Mesendoderm (in vitro differentiated cells): ENCODE data around the gene ZDHHC8.

Source experiments
- DNase-seq: peaks from one replicate; pipeline ENCODE4 v3.0.0; 2013
- H2AK5ac ChIP-seq: 2 replicates; pipeline ENCODE4 v1.6.1; 2013; ENCODE audit warnings: low read length, inconsistent platforms
- H2BK120ac ChIP-seq: 2 replicates; pipeline ENCODE4 v1.6.1; 2013; ENCODE audit warnings: low read depth, mild to moderate bottlenecking, low read length, moderate library complexity, mixed read lengths
- H2BK15ac ChIP-seq: replicated peaks from 2 replicates; pipeline ENCODE4 v1.6.1; 2013; ENCODE audit warnings: low read depth, mild to moderate bottlenecking, moderate library complexity
- H2BK5ac ChIP-seq: 2 replicates; pipeline ENCODE4 v1.6.1; 2013; ENCODE audit warnings: low read length, inconsistent platforms
- H3K18ac ChIP-seq: 2 replicates; pipeline ENCODE4 v1.6.1; 2013; ENCODE audit warnings: mild to moderate bottlenecking, low read length, mixed read lengths
- H3K23ac ChIP-seq: one replicate; pipeline ENCODE4 v1.6.1; 2013; ENCODE audit warnings: low read length
- H3K27ac ChIP-seq: 2 replicates; pipeline ENCODE4 v1.5.1; 2013; ENCODE audit warnings: low read depth, mild to moderate bottlenecking, inconsistent platforms, low read length, moderate library complexity
- H3K27me3 ChIP-seq: 2 replicates; pipeline ENCODE4 v1.6.1; 2013; ENCODE audit warnings: low read length, control low read depth, mild to moderate bottlenecking, inconsistent platforms; ENCODE audit not compliant: insufficient read depth, poor library complexity
- H3K36me3 ChIP-seq: 2 replicates; pipeline ENCODE4 v1.6.1; 2013; ENCODE audit warnings: low read length, inconsistent platforms; ENCODE audit not compliant: control insufficient read depth, insufficient read depth
- H3K4ac ChIP-seq: one replicate; pipeline ENCODE4 v1.6.1; 2013; ENCODE audit warnings: low read depth, mild to moderate bottlenecking, low read length, moderate library complexity
- H3K4me1 ChIP-seq: 2 replicates; pipeline ENCODE4 v1.6.1; 2013; ENCODE audit warnings: low read depth, low read length, inconsistent platforms; ENCODE audit not compliant: control insufficient read depth
- H3K4me2 ChIP-seq: 2 replicates; pipeline ENCODE4 v1.6.1; 2013; ENCODE audit warnings: low read length
- H3K4me3 ChIP-seq: 2 replicates; pipeline ENCODE4 v1.5.1; 2013; ENCODE audit warnings: mild to moderate bottlenecking, low read length
- H3K56ac ChIP-seq: one replicate; pipeline ENCODE4 v1.6.1; 2013; ENCODE audit warnings: low read length
- H3K79me1 ChIP-seq: 2 replicates; pipeline ENCODE4 v1.6.1; 2013; ENCODE audit warnings: low read length, inconsistent platforms
- H3K79me2 ChIP-seq: 2 replicates; pipeline ENCODE4 v1.6.1; 2013; ENCODE audit warnings: mild to moderate bottlenecking, low read length; ENCODE audit not compliant: control insufficient read depth, insufficient read depth
- H3K9ac ChIP-seq: 2 replicates; pipeline ENCODE4 v1.6.1; 2013; ENCODE audit warnings: low read length, inconsistent platforms
- H4K5ac ChIP-seq: one replicate; pipeline ENCODE4 v1.6.1; 2013; ENCODE audit warnings: low read length
- H4K8ac ChIP-seq: one replicate; pipeline ENCODE4 v1.6.1; 2013; ENCODE audit warnings: low read depth, mild to moderate bottlenecking, control low read depth, low read length, moderate library complexity
- WGBS: extraction: QIAGEN DNeasy Blood & Tissue Kit; methylation state at CpG from one replicate; pipeline ENCODE4 v1.1.7; 2013; ENCODE audit warnings: low lambda C conversion rate, missing lambda C conversion rate; ENCODE audit not compliant: insufficient coverage; ENCODE audit errors: extremely low coverage; 5-methylcytosine and 5-hydroxymethylcytosine counted together

Gene ZDHHC8

DNA sequence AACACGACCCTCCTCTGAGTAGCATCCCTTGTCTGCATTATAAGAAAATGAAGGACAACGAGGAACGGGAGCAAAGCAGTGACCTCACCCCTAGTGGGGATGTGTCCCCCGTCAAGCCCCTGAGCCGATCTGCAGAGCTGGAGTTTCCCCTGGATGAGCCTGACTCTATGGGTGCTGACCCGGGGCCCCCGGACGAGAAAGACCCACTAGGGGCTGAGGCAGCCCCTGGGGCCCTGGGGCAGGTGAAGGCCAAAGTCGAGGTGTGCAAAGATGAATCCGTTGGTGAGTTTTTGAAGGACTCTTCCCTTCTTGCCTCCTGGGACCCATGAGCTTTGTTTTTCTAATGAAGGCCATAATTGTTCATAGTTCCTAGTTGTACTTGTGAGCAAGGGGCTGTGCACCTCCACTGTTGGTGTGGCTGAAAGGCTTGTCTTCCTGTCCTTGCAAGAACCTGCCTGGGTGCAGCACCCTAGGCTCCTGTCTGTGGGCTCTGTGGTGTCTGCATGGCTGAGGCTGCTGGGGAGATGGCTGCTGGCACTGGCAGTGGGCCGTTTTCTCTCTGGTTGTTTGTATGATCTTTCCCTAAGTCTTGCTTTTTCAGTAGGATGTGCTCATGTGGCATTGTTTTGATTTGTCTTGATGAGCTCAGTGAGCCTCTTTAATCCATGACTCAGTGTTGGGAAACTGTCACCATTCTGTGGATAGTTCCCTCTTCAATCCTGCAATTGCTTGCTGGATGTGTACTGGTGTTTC is 41.5 kb upstream of the ZDHHC8 start:
- H3K79me2 ChIP-seq: peaks cover 19% of the 10 kb centered on the region
- H3K79me1 ChIP-seq: peaks cover 35% of the 10 kb centered on the region
- H3K4ac ChIP-seq: no peak overlapping the region
- no peak overlapping the region for H3K27ac ChIP-seq
- no peak overlapping the region for H2AK5ac ChIP-seq
- no CpG with 5 or more reads among the region's 11 CpGs for WGBS
- H3K4me2 ChIP-seq: no peak overlapping the region
- no peak overlapping the region for H4K5ac ChIP-seq
- H3K23ac ChIP-seq: no peak overlapping the region
- H2BK15ac ChIP-seq: no peak overlapping the region
- DNase-seq: no peak
- no peak overlapping the region for H2BK120ac ChIP-seq
- no peaks in the 10 kb centered on the region for H3K4me1 ChIP-seq
- H2BK5ac ChIP-seq: no peak overlapping the region
- no peak overlapping the region for H3K56ac ChIP-seq
- H3K4me3 ChIP-seq: no peak overlapping the region
- no peak overlapping the region for H4K8ac ChIP-seq
- peaks cover 54% of the 10 kb centered on the region for H3K36me3 ChIP-seq
- no peaks in the 10 kb centered on the region for H3K27me3 ChIP-seq
- no peak overlapping the region for H3K9ac ChIP-seq
- no peak overlapping the region for H3K18ac ChIP-seq

GRCh38 chr22:20090730-20091240 is 40.8 kb upstream of the ZDHHC8 start:
- H2BK15ac ChIP-seq: no peak overlapping the region
- H3K36me3 ChIP-seq: peaks cover 55% of the 10 kb centered on the region
- H3K9ac ChIP-seq: no peak overlapping the region
- H3K79me1 ChIP-seq: peaks cover 32% of the 10 kb centered on the region
- no CpG with 5 or more reads among the region's 9 CpGs for WGBS
- no peak overlapping the region for H4K8ac ChIP-seq
- no peak overlapping the region for H3K56ac ChIP-seq
- H3K79me2 ChIP-seq: peaks cover 15% of the 10 kb centered on the region
- H3K27me3 ChIP-seq: no peaks in the 10 kb centered on the region
- no peak for DNase-seq
- H2BK120ac ChIP-seq: no peak overlapping the region
- H3K4me2 ChIP-seq: no peak overlapping the region
- H4K5ac ChIP-seq: no peak overlapping the region
- no peak overlapping the region for H3K23ac ChIP-seq
- no peak overlapping the region for H3K4ac ChIP-seq
- no peak overlapping the region for H3K4me3 ChIP-seq
- H2AK5ac ChIP-seq: no peak overlapping the region
- no peaks in the 10 kb centered on the region for H3K4me1 ChIP-seq
- H2BK5ac ChIP-seq: no peak overlapping the region
- no peak overlapping the region for H3K27ac ChIP-seq
- no peak overlapping the region for H3K18ac ChIP-seq

DNA sequence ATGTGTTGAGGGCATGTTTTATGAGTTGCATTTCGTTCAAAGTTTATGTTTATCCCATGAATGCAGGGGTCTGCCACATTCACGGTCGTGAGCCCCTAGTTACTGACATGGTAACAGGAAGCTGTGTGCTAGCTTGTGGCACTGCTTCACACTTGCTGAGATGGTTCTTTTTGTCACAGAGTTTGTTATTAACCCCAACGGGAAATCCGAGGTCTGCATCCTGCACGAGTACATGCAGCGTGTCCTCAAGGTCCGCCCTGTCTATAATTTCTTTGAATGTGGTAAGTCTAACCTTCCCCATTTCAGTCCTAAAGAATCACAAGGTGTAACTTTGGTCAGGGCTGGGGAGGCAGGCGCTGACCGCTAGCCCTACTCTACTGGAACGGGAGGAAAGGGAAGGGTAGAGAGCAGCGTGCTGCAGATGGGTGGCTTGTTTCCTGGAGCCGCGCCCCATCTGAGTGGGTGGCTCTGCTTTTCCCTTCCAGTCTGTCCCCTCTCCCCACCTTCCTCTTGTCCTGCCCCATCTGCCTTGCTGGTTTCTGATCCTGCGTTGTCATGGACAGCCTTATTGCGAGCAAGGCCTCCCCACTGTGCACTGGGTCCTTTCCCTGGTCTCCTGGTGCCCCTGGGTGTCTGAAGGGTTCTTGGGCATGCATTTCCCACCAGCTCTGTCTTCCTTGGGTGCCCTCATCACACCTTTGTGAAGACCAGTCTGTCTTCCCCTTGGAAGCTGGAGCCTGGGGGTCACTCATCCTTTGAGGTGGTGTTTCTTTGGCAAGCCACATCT is 39.7 kb upstream of the ZDHHC8 start:
- peaks cover 50% of the 10 kb centered on the region for H3K36me3 ChIP-seq
- H3K4me3 ChIP-seq: no peak overlapping the region
- H3K18ac ChIP-seq: no peak overlapping the region
- H2BK120ac ChIP-seq: no peak overlapping the region
- no peak overlapping the region for H3K4me2 ChIP-seq
- no peak overlapping the region for H4K8ac ChIP-seq
- no peak overlapping the region for H3K9ac ChIP-seq
- DNase-seq: no peak
- no peak overlapping the region for H3K56ac ChIP-seq
- no peak overlapping the region for H3K23ac ChIP-seq
- H3K27ac ChIP-seq: no peak overlapping the region
- no peaks in the 10 kb centered on the region for H3K4me1 ChIP-seq
- no peak overlapping the region for H3K4ac ChIP-seq
- H4K5ac ChIP-seq: no peak overlapping the region
- H2BK5ac ChIP-seq: no peak overlapping the region
- H3K27me3 ChIP-seq: no peaks in the 10 kb centered on the region
- H3K79me1 ChIP-seq: peaks cover 24% of the 10 kb centered on the region
- H2AK5ac ChIP-seq: no peak overlapping the region
- H2BK15ac ChIP-seq: no peak overlapping the region
- WGBS: no CpG with 5 or more reads among the region's 16 CpGs
- peaks cover 9% of the 10 kb centered on the region for H3K79me2 ChIP-seq

- Histone ChIP-seq H2BK5ac (no peak overlapping the region), H3K9ac (no peak overlapping the region), H3K36me3 (peaks cover 46% of the 10 kb centered on the region), H3K79me1 (peaks cover 20% of the 10 kb centered on the region), H3K23ac (no peak overlapping the region), H3K4me1 (no peaks in the 10 kb centered on the region), H3K56ac (no peak overlapping the region), H2AK5ac (no peak overlapping the region), H3K27me3 (no peaks in the 10 kb centered on the region), H4K8ac (no peak overlapping the region), H2BK15ac (no peak overlapping the region), H3K4me3 (no peak overlapping the region), H3K27ac (no peak overlapping the region), H3K79me2 (peaks cover 7% of the 10 kb centered on the region), H3K4ac (no peak overlapping the region), H3K4me2 (no peak overlapping the region), H2BK120ac (no peak overlapping the region), H3K18ac (no peak overlapping the region), H4K5ac (no peak overlapping the region)
- WGBS: no CpG with 5 or more reads among the region's 11 CpGs
- no peak for DNase-seq
Measured at GRCh38 chr22:20092477-20092854, 39.1 kb upstream of the ZDHHC8 start.

DNA sequence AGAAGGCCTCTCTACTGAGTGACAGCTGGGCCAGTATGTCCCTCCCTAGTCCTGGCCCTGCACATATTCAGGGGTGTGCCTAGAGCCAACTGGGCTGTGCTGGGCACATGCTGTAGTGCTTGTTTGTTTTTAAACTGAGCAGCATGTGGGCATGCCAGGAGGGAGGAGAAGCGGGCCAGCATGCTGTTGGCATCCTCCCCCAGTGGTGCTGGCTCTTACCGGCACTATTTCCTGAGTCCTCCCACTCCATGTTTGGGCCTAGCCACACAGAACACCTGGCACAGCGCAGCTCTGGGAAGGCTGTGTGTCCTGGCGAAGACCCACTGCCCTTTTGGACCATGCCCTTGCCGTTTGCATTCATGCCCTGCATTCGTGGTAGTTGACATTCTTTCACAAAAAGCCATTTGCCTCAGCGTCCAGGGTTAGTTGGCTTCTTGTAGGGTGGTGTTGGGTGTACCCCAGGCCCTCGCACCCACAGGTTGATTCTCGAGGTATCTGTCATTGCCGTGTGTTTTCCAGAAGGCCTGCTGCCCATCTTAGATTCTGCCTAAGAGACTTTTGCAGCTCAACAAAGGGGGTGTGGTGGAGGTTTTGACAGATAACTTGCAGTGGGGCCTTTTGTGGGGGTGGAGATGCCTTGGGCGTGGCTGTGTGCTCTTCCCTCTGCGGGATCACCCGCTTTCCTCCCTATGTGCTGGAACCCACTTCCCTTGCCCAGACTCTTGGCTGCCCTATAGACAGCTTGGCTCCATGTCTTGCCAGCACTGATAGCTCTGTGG is 38.0 kb upstream of the ZDHHC8 start:
- H3K4me2 ChIP-seq: no peak overlapping the region
- no peak overlapping the region for H3K4ac ChIP-seq
- H3K56ac ChIP-seq: no peak overlapping the region
- H2AK5ac ChIP-seq: no peak overlapping the region
- no peak overlapping the region for H3K9ac ChIP-seq
- H2BK5ac ChIP-seq: no peak overlapping the region
- H2BK15ac ChIP-seq: no peak overlapping the region
- H3K79me2 ChIP-seq: peaks cover 5% of the 10 kb centered on the region
- H2BK120ac ChIP-seq: no peak overlapping the region
- no CpG with 5 or more reads among the region's 13 CpGs for WGBS
- no peak overlapping the region for H3K18ac ChIP-seq
- no peaks in the 10 kb centered on the region for H3K27me3 ChIP-seq
- peaks cover 12% of the 10 kb centered on the region for H3K79me1 ChIP-seq
- no peak overlapping the region for H3K4me3 ChIP-seq
- H3K36me3 ChIP-seq: peaks cover 38% of the 10 kb centered on the region
- no peak overlapping the region for H4K8ac ChIP-seq
- no peak overlapping the region for H3K27ac ChIP-seq
- H3K4me1 ChIP-seq: no peaks in the 10 kb centered on the region
- DNase-seq: no peak
- no peak overlapping the region for H4K5ac ChIP-seq
- no peak overlapping the region for H3K23ac ChIP-seq
